Measurements from ENCODE around the gene HDGFL2. TPM values are rescaled to one million over a fixed set of nuclear protein-coding genes. Genes with fewer than 3 reads are reported as not detected.

HDGFL2 gene
- total RNA-seq (10 to 100 TPM; 36.5 to 36.9 TPM), polyA plus RNA-seq (10 to 100 TPM; 40.6 to 47.0 TPM)
- long read RNA-seq, donor 1, transcript HDGFL2-208 (16 exons, 2,281 nt): major isoform, 14 of 49 reads
- long read RNA-seq, donor 1, partial matches to known transcripts: 32 of 49 reads
- long read RNA-seq, donor 1, other reads (novel, unspliced or antisense): 0 of 49 reads
- long read RNA-seq, donor 2, partial matches to known transcripts: 0 of 3 reads
- long read RNA-seq, donor 2, other reads (novel, unspliced or antisense): 0 of 3 reads
- long read RNA-seq, donor 3, partial matches to known transcripts: 0 of 2 reads
- long read RNA-seq, donor 3, other reads (novel, unspliced or antisense): 0 of 2 reads
- long read RNA-seq, donor 4, partial matches to known transcripts: 9 of 13 reads
- long read RNA-seq, donor 4, other reads (novel, unspliced or antisense): 0 of 13 reads
- long read RNA-seq, donor 5, transcript HDGFL2-208 (16 exons, 2,281 nt): major isoform, 10 of 44 reads
- long read RNA-seq, donor 5, transcript HDGFL2-210 (16 exons, 2,255 nt): minor isoform, 7 of 44 reads
- long read RNA-seq, donor 5, partial matches to known transcripts: 26 of 44 reads
- long read RNA-seq, donor 5, other reads (novel, unspliced or antisense): 0 of 44 reads

DNA sequence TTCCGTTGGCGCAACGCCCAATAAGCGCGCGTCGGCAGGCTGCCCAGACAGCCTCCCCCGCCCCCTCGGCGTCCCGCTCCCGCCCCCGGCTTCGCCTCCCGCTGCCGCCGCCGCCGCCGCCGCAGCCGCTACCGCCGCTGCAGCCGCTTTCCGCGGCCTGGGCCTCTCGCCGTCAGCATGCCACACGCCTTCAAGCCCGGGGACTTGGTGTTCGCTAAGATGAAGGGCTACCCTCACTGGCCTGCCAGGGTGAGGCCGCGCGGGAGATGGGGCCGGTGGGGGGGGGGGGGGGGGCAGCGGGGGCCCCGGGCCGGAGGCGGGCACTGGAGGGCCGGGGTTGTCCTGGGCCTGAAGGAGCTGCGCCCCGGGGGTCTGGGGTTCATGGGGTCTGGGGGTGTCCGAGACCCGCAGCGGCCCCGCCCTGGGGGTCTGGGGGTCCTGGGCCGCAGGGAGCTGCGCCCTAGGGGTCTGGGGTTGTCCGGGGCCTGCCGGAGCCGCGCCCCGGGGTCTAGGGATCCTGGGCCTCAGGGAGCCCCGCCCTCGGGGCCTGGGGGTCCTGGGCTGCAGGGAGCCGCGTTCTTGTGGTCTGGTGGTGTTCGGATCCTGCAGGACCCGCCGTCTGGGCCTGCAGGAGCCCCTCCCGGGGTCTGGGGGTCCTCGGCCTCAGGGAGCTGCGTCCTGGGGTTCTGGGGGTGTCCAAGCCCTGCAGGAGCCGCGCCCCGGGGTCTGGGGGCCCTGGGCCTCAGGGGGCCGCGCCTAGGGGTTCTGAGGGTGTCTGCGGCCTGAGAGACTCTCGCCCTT, at the start of gene HDGFL2:
TSS of gene HDGFL2 (plus strand) at position 124 of the 801 bp plus-strand sequence. CDS start at position 178, 54 bp downstream.
- peak within 1 kb of the TSS; percentile 32 to 91 for H3K9ac ChIP-seq (ENCODE audit: insufficient read depth in 1 of 2, low read length in 2 of 2)
- TF ChIP-seq, protein P1, sequence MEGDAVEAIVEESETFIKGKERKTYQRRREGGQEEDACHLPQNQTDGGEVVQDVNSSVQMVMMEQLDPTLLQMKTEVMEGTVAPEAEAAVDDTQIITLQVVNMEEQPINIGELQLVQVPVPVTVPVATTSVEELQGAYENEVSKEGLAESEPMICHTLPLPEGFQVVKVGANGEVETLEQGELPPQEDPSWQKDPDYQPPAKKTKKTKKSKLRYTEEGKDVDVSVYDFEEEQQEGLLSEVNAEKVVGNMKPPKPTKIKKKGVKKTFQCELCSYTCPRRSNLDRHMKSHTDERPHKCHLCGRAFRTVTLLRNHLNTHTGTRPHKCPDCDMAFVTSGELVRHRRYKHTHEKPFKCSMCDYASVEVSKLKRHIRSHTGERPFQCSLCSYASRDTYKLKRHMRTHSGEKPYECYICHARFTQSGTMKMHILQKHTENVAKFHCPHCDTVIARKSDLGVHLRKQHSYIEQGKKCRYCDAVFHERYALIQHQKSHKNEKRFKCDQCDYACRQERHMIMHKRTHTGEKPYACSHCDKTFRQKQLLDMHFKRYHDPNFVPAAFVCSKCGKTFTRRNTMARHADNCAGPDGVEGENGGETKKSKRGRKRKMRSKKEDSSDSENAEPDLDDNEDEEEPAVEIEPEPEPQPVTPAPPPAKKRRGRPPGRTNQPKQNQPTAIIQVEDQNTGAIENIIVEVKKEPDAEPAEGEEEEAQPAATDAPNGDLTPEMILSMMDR (IDR thresholded peaks at IDR 0.05; ENCODE audit: control extremely low read depth, extremely low read depth): no peak
- H3K36me3 ChIP-seq (ENCODE audit: control insufficient read depth in 4 of 4, insufficient read depth in 4 of 4, low read length in 4 of 4): peaks cover 0 to 10% (median 6%) of the 10 kb centered on the region in 4 donors
- H3K27ac ChIP-seq (ENCODE audit: low read depth in 1 of 2, low read length in 1 of 2): peak within 1 kb of the TSS; percentile 74 to 91
- H3K27me3 ChIP-seq (ENCODE audit: control insufficient read depth in 3 of 3, insufficient read depth in 3 of 3, low read length in 2 of 3): no peaks in the 10 kb centered on the region
- no peak for DNase-seq
- H3K4me3 ChIP-seq: peak within 1 kb of the TSS; percentile 84
- ATAC-seq (ENCODE audit: insufficient read depth, low FRiP score): no peak
- H3K9me3 ChIP-seq (ENCODE audit: control insufficient read depth in 4 of 4, insufficient read depth in 3 of 4, low read length in 3 of 4): no peaks in the 10 kb centered on the region
- 1% methylated on average over 45 to 71 of the region's 71 CpGs for WGBS, 2 donors
- peaks cover 0 to 17% (median 8%) of the 10 kb centered on the region in 5 donors for H3K4me1 ChIP-seq (ENCODE audit: control insufficient read depth in 5 of 5, insufficient read depth in 5 of 5, low read length in 5 of 5)

DNA sequence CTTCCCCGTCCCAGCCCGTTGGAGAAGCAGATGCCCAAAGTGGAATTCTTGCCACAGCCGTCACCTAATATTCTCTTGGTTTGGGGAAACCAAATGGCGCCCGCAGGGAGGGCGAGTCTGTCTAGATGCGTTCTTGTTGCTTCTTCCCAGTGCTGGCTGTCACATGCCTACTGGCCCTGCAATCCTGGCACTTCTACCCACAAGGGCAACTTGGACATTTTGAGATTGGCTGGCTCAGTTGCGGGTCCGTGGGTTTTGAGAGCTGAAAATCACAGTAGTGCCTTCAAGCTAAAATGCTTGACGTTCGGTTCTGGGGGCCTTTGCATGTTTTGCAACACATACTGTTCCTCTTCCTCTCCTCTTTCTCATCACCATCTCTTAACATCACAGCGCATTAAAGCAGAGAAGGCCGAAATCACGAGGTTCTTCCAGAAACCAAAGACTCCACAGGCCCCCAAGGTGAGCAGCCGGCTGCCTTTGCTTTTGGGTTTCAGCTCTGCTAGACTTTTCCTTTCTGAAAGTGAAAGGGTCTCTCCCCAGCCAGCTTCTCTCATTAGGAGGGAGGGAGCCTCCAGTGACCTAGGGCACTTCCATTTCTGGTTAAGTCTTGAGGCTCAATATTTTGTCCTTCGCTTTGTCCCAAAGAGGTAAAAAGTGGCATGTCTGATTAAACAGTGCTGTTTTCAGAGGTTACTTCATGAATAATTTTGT, 48.5 kb upstream of the HDGFL2 start:
- no peak for DNase-seq
- H3K36me3 ChIP-seq (ENCODE audit: control insufficient read depth in 4 of 4, insufficient read depth in 4 of 4, low read length in 4 of 4): peaks cover 0 to 9% (median 5%) of the 10 kb centered on the region in 4 donors
- TF ChIP-seq, protein P1 (IDR thresholded peaks at IDR 0.05; ENCODE audit: control extremely low read depth, extremely low read depth): no peak
- H3K4me1 ChIP-seq (ENCODE audit: control insufficient read depth in 5 of 5, insufficient read depth in 5 of 5, low read length in 5 of 5): peaks cover 0 to 19% (median 9%) of the 10 kb centered on the region in 5 donors
- no peak overlapping the region for H3K9ac ChIP-seq (ENCODE audit: insufficient read depth in 1 of 2, low read length in 2 of 2)
- no peaks in the 10 kb centered on the region for H3K27me3 ChIP-seq (ENCODE audit: control insufficient read depth in 3 of 3, insufficient read depth in 3 of 3, low read length in 2 of 3)
- no peak for ATAC-seq (ENCODE audit: insufficient read depth, low FRiP score)
- no peak overlapping the region for H3K27ac ChIP-seq (ENCODE audit: low read depth in 1 of 2, low read length in 1 of 2)
- 78 to 91% methylated on average over 16 of the region's 16 CpGs for WGBS, 2 donors
- H3K4me3 ChIP-seq: no peak overlapping the region
- H3K9me3 ChIP-seq (ENCODE audit: control insufficient read depth in 4 of 4, insufficient read depth in 3 of 4, low read length in 3 of 4): no peaks in the 10 kb centered on the region

DNA sequence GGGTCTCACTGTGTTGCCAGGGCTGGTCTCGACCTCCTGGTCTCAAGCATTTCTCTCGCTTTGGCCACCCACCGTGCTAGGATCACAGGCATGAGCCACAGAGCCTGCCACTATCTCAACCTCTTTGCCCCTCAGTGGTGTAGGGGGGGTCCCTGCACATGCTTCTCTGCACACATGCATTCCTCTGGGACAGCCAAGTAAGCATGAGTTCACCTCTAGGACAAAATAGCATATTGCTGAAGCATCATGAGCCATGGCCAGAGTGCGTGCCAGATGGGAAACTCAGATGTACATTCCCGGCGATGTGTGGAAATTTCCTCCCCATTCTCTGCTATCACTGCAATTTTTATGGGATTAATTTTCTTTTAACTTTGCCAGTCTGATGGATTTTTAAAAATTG, 46.6 kb upstream of the HDGFL2 start:
- ATAC-seq (ENCODE audit: insufficient read depth, low FRiP score): no peak
- Histone ChIP-seq H3K9me3 (ENCODE audit: control insufficient read depth in 4 of 4, insufficient read depth in 3 of 4, low read length in 3 of 4) (peaks cover 0 to 2% (median 0%) of the 10 kb centered on the region in 4 donors), H3K27me3 (ENCODE audit: control insufficient read depth in 3 of 3, insufficient read depth in 3 of 3, low read length in 2 of 3) (no peaks in the 10 kb centered on the region), H3K4me1 (ENCODE audit: control insufficient read depth in 5 of 5, insufficient read depth in 5 of 5, low read length in 5 of 5) (peaks cover 0 to 30% (median 13%) of the 10 kb centered on the region in 5 donors), H3K9ac (ENCODE audit: insufficient read depth in 1 of 2, low read length in 2 of 2) (no peak overlapping the region), H3K27ac (ENCODE audit: low read depth in 1 of 2, low read length in 1 of 2) (no peak overlapping the region), H3K4me3 (no peak overlapping the region), H3K36me3 (ENCODE audit: control insufficient read depth in 4 of 4, insufficient read depth in 4 of 4, low read length in 4 of 4) (peaks cover 0 to 15% (median 4%) of the 10 kb centered on the region in 4 donors)
- TF ChIP-seq, protein P1 (IDR thresholded peaks at IDR 0.05; ENCODE audit: control extremely low read depth, extremely low read depth): no peak
- 90 to 91% methylated on average over 6 of the region's 6 CpGs for WGBS, 2 donors
- peak in 1 of 3 donors; percentile 53 for DNase-seq

Measured in lung (tissue), 16 donors.